ENCODE results near the gene SENP5. TPM values are rescaled to one million over a fixed set of nuclear protein-coding genes. Genes with fewer than 3 reads are reported as not detected.
A peak's percentile ranks its signal among the peaks of the same experiment; 100 is the strongest.
"Not testable (repeated sequence)": the region's sequence is repeated elsewhere in the genome, so short reads cannot be mapped to it uniquely, and the experiment has no call there.

The SENP5 gene, protein sequence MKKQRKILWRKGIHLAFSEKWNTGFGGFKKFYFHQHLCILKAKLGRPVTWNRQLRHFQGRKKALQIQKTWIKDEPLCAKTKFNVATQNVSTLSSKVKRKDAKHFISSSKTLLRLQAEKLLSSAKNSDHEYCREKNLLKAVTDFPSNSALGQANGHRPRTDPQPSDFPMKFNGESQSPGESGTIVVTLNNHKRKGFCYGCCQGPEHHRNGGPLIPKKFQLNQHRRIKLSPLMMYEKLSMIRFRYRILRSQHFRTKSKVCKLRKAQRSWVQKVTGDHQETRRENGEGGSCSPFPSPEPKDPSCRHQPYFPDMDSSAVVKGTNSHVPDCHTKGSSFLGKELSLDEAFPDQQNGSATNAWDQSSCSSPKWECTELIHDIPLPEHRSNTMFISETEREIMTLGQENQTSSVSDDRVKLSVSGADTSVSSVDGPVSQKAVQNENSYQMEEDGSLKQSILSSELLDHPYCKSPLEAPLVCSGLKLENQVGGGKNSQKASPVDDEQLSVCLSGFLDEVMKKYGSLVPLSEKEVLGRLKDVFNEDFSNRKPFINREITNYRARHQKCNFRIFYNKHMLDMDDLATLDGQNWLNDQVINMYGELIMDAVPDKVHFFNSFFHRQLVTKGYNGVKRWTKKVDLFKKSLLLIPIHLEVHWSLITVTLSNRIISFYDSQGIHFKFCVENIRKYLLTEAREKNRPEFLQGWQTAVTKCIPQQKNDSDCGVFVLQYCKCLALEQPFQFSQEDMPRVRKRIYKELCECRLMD
- polyA plus RNA-seq (ENCODE audit: insufficient read length): 40.4 TPM
- long read RNA-seq, donor 1, partial matches to known transcripts: 7 of 10 reads
- long read RNA-seq, donor 1, other reads (novel, unspliced or antisense): 0 of 10 reads
- long read RNA-seq, donor 2, partial matches to known transcripts: 0 of 3 reads
- long read RNA-seq, donor 2, other reads (novel, unspliced or antisense): 0 of 3 reads
- long read RNA-seq, donor 3, full-length matches to known transcripts: 5 of 5 reads
- long read RNA-seq, donor 3, partial matches to known transcripts: 0 of 5 reads
- long read RNA-seq, donor 3, other reads (novel, unspliced or antisense): 0 of 5 reads
- long read RNA-seq, donor 4: 0 reads
- long read RNA-seq, donor 5, full-length matches to known transcripts: 2 of 2 reads
- long read RNA-seq, donor 5, partial matches to known transcripts: 0 of 2 reads
- long read RNA-seq, donor 5, other reads (novel, unspliced or antisense): 0 of 2 reads
- long read RNA-seq, donor 6, partial matches to known transcripts: 6 of 8 reads
- long read RNA-seq, donor 6, other reads (novel, unspliced or antisense): 0 of 8 reads
- long read RNA-seq, donor 7, full-length matches to known transcripts: 5 of 63 reads
- long read RNA-seq, donor 7, partial matches to known transcripts: 6 of 63 reads
- long read RNA-seq, donor 7, other reads (novel, unspliced or antisense): 52 of 63 reads
- long read RNA-seq, donor 8, partial matches to known transcripts: 0 of 3 reads
- long read RNA-seq, donor 8, other reads (novel, unspliced or antisense): 0 of 3 reads

DNA sequence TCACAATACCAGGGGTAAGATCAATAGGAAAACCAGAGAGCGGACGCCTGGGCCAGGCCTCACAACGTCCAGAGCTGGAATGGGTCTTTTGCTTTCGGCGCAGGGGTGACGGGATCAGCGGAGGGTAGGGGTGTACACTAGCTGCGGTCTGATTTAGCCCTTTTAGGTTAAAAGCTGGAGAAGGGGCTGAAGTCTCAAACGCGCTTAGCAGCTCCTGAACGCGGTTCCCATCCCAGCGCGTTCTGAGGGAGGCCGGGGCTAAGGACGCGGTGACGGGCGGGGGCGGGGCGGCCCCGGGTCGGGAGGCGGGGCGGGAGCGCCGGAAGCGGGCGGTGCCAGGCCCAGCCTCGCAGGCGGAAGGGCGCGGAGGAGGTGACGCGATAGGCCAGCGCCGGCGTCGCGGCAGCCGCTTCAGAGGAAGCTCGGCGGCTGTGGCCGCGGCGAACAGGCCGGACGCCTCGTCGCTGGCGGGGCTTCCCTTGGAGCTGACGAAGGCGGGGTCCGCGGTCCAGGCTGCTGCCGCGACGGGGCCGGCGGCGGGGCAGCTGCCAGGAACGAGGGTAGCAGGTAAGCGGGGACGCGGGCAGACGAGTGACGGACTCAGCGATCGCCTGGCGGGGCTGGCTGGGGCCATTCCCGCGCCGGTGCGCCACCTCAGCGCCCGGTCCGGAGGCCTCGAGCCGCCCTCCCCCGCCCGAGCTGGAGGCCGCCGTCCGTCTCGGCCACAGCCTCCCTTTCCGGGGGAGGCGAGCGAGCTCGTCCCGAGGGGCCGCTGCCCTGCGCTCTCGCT is at the start of gene SENP5:
SENP5 (plus strand) TSS at position 414 of the 790 bp plus-strand sequence. CDS start 17,262 bp downstream, outside the sequence.
- DNase-seq: peak; percentile 89

DNA sequence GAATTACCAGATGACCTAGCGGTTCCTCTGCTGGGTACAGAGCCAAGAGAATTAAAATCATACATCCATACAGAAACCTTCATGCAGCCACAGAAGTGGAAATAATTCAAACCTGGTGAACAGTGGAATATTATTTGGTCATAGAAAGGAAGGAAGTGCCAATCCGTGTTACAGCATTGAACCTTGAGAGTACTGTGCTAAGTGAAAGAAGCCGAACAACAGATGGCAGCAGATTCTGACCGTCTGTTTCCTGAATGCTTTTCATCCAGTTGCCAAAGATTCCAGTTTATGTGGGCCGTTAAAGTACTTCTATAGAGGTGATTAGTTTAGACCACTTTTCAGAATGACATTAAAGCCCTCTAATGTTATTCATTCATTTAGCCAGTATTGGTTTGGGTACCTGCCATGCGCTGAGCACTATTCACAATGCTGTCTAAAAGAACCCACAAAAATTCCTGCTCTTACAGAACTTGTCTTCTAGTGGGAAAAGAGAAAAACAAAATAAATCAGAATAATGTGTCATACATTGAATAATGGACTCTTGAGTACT is 45.8 kb upstream of the SENP5 start:
- no peak for DNase-seq

DNA sequence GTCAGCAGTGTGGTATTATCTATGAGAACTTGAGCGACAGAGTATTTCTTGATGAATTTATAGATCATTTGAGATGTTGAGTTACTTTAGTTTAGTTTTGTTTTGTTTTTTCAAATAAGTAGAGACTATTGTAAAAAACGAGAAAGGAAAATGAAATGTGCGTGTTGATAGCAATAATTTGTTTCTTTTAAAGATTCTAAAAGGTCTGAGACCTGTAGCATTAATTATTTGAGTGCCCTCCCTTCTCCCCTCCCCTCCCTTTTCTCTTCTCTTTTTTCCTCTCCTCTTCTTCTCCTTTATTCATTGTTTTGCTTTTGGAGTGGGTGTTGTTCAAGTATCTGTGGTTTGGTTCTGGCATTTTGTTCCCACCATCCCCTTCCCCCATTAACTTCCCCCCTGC is 38.1 kb upstream of the SENP5 start:
- not testable (repeated sequence) for DNase-seq

DNA sequence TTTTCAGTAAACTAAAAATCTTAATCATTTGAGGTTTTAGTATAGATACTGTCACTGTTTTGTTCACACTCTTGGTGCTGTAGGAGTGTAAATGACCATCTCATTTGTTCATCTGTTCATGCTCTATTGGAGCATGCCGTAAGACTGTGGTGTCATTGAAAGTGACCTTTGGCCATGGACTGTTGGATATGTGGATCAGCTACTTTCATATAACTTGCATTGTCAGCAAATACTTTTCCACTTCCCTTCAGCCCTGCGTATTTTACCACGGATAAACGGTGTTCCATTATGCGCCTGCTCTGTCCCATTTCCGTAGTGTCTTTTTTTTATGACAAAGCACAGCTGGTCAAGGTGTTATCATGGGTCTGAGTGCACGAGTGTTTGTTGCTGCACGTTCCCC is 32.6 kb upstream of the SENP5 start:
- DNase-seq: peak; percentile 39

DNA sequence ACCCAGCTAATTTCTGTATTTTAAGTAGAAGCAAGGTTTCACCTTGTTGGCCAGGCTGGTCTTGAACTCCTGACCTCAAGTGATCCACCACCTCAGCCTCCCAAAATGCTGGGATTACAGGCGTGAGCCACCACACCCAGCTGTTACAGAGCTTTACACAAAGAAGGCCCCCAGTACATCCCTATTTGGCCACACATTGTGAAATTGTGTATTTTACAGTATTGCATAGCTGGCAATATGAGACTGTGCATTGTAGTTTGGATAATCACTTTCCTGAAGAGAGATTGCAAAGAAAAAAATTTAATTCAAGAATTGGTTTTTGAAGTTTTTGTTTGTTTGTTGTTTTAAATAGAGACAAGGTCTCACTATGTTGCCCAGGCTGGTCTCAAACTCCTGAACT is 31.1 kb upstream of the SENP5 start:
- DNase-seq: not testable (repeated sequence)

DNA sequence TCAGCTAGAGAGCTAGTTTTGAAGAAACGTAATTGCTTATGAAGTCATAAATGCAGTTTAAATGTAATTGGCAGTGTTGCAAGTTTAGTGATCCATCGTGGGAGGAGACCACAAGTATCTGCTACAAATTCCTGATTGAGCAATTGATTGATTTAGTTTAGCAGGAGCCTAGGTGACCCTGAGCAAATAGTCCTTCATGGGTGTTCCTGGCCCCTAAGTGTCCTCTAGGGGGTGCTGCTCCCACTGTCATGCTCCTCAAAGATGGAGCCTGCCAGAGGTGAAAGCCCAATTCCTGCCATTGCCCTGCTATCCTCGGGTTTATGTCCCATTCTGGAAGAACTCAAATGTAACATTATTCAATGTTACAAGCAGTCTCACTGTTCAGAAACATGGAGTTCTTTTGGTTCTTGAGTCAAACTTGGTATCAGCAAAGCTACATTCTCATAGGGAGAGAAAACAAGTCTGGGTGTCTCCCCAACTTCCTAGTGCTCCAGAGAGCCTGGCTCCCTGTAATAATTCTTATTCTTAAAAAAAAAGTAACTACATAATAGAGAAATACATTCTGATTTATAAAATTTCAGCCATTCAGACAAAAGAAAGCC is 29.8 kb upstream of the SENP5 start:
- no peak for DNase-seq

DNA sequence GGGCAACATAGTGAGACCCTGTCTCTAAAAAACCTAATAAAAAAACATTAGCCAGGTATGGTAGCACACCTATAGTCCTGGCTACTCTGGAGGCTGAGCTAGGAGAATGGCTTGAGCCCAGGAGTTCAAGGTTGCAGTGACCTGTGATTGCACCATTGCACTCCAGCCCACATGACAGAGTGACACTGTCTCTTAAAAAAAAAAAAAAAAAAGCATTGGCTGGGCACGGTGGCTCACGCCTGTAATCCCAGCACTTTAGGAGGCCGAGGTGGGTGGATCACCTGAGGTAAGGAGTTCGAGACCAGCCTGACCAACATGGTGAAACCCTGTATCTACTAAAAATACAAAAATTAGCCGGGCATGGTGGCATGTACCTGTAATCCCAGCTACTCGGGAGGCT is 28.4 kb upstream of the SENP5 start:
- not testable (repeated sequence) for DNase-seq

DNA sequence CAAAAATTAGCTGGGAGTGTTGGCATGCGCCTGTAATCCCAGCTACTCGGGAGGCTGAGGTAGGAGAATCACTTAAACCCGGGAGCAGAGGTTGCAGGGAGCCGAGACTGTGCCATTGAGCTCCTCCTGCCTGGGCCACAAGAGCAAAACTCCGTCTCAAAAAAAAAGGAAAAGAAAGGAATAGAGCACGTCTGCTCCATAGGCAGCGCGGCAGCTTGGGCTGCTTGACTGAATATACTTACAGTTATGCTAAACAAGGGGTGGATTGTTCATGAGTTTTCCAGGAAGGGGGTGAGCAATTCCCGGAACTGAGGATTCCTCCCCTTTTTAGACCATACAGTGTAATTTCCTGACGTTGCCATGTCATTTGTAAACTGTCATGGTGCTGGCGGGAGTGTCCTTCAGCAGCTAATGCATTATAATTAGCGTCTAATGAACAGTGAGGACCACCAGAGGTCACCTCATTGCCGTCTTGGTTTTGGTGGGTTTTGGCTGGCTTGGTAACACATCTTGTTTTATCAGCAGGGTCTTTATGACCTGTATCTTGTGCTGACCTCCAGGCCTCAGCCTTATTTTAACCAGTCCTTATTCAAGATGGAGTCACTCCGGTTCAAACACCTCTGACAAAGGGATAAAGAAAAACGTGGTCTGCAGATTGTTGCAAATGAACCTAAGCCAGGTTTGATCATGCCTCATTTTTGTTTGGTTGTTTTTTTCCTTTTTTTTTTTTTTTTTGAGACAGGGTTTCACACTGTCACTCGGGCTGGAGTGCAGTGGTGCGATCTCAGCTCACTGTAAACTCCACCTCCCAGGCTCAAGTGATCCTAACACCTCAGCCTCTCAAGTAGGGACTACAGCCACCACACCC is 24.9 kb upstream of the SENP5 start:
- DNase-seq: no peak

DNA sequence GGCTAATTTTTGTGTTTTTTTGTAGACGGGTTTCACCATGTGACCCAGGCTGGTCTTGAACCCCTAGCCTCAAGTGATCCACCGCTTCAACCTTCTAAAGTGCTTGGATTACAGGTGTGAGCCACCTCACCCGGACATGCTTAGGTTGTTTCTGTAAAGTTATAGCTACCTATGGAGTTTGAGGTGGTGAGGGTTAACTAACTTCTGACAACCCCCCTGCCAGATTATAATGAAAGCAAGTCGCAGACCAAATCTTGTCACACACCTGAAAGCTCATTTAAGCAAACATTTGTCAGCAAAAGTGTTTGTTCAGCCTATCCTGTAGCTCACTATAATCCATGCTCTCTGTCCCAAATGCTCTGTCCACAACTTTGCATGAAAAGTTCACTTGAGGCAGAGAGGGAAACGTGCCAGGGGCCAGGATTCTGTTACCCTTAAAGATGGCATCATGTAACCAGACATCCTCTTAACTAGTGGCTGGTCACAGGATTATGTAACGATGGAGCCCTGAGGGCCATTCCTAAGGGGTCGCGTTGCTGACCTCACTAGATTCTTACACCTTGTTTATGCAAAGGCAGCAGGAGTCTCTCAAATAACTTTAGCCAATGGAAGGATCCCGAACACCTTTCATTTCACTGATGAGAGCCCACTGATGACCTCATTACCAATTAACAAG is 24.1 kb upstream of the SENP5 start:
- no peak for DNase-seq

DNA sequence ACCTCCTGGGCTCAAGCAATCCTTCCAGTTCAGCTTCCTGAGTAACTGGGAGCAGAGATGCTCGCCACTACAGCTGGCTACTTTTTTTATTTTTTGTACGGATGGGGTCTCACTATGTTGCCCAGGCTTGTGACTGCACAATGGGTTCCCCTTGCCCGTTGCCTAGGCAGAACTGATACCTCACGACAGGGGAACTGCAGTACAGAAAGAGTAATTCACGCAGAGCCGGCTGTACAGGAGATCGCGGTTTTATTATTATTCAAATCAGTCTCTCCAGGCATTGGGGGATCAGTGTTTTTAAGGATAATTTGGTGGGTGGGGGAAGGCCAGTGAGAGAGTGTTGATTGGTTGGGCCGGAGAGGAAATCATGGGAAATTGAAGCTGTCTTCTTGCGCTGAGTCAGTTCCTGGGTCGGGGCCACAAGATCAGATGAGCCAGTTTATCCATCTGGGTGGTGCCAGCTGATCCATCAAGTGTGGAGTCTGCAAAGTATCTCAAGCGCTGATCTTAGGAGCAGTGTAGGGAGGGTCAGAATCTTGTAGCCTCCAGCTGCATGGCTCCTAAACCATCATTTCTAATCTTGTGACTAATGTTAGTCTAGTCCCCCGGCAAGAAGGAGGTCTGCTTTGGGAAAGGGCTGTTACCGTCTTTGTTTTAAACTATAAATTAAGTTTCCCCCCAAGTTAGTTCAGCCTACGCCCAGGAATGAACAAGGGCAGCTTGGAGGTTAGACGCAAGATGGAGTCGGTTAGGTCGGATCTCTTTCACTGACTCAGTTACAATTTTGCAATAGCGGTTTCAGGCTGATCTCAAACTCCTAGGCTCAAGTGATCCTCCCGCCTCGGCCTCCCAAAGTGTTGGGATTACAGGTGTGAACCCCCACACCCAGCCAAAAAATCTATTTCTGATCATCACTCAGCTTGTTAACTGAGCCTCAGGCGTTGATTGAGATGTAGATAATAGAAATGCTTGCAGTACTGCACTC is 23.2 kb upstream of the SENP5 start:
- DNase-seq: not testable (repeated sequence)

DNA sequence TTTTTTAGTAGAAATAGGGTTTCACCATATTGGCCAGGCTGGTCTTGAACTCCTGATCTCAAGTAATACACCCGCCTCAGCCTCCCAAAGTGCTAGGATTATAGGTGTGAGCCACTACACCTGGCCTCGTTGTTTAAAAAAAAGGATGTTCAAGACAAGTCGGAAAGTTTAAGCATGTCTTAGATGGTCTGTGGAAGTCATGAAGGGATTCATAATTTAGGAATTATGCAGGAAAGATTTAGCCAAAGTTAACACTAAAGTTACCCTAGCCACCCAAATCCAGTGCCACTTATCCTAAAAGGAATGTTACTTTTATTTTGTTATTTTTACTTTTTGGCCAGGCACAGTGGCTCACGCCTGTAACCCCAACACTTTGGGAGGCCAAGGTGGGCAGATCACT is 19.3 kb upstream of the SENP5 start:
- DNase-seq: not testable (repeated sequence)

DNA sequence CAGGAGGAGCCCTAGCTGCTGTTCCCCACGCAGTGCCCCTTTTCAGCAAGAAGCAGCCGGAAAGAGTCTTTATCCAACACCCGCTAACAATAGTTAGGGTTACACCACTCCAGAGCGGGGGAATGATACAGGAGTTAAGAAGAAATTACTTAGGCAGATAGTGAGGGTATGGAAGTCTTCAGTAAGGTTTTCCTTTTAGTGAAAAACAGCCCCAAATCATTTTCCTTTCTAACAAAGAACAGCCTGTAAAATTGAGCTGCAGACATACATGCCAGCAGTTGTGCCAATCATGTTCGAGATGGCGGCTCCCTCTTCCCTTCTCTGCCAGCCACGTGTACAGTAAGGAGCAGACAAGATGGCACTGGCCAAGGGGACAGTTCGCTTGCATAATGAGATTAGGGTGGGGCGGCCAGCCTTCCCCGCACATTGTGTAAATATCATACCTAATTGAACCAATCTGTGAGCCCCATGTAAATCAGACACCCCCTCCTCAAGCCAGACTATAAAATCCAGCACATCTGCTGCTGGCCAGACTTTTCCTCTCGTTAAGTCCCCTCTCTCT is 18.5 kb upstream of the SENP5 start:
- DNase-seq: no peak

DNA sequence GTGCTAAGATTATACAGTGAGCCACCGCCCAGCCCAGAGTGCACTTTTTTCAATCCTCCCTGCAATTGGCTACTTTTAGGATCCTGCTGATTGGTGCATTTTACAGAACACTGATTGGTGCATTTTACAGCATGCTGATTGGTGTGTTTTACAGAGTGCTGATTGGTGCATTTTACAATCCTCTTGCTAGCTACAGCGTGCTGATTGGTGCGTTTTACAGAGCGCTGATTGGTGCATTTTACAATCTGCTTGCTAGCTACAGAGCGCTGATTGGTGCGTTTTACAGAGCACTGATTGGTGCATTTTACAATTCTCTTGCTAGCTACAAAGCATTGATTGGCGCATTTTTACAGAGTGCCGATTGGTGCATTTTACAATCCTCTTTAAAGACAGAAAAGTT is 4.7 kb upstream of the SENP5 start:
- DNase-seq: not testable (repeated sequence)

DNA sequence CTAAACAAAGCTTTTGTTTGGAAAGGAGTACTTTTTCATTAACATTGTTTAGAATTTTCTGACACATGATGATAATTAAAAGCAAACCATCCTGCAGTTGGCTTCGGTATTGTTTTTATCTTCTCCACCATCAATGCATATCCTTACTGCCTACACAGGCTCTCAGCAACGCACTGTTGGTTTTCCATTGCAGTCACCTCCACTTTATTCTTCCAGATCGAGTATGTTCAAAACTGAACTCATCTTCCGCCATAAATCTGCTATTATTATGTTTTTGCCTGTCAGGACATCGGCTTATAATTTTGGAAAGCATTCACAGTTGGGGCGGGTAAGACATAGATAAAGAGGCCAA is 589 bp upstream of the SENP5 start:
- no peak for DNase-seq

DNA sequence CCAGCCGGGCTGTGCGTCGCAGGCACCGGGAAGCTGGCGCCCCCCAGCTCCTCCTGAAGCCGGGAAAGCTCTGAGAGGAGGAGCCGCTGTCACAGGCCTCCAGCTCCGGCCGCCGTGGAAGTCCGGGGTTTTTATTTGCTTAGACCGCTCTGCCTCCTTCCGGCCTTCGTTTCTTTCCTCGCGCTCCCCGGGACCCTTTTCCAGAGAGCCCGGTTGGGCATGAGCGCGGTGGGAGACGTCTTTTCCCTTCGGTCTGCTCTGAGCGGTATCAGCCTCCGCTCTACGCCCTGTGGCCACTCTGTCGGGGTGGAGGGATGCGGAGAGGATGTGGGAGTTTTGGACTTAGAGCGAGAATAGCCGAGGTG is 559 bp downstream of the SENP5 start:
- peak; percentile 12 for DNase-seq

DNA sequence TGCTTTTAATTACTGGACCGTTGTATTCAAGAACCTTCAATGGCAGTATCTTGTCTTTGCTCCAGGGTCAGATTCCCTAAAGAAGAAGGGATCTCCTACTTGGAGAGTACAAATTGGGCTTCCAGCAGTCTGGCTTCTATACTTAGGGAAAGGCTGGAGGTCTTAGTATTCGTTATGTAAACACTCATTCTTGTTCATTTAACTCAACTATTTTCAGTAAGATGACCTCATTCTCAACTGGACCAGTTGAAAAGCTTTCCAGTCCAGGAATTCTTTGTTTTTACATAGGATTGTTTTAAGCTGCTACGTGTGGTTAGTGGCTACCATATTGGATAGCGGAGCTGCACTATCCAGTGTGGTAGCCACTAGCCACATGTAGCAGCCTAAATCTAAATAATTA is 4.6 kb downstream of the SENP5 start:
- DNase-seq: no peak

DNA sequence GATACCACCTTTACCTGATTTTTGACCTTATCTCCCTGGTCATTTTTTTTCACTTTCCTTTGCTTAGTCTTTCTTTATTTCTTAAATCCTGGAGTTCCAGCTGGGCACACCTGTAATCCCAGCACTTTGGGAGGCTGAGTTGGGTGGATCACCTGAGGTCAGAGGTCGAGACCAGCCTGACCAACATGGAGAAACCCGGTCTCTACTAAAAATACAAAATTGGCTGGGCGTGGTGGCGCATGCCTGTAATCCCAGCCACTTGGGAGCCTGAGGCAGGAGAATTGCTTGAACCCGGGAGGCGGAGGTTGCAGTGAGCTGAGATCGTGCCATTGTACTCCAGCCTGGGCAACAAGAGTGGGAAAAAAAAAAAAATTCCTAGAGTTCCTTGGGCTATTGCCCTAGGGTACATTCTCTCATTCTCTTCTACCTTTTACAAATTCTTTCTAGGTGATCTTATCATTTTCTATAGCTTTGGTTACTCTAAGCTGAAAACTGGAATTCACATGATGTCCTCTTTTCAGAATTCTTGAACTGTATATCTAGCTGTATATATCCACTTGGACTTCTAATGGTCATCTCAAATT is 6.9 kb downstream of the SENP5 start:
- DNase-seq: not testable (repeated sequence)
